ENCODE results near the gene RIPPLY3.

DNA sequence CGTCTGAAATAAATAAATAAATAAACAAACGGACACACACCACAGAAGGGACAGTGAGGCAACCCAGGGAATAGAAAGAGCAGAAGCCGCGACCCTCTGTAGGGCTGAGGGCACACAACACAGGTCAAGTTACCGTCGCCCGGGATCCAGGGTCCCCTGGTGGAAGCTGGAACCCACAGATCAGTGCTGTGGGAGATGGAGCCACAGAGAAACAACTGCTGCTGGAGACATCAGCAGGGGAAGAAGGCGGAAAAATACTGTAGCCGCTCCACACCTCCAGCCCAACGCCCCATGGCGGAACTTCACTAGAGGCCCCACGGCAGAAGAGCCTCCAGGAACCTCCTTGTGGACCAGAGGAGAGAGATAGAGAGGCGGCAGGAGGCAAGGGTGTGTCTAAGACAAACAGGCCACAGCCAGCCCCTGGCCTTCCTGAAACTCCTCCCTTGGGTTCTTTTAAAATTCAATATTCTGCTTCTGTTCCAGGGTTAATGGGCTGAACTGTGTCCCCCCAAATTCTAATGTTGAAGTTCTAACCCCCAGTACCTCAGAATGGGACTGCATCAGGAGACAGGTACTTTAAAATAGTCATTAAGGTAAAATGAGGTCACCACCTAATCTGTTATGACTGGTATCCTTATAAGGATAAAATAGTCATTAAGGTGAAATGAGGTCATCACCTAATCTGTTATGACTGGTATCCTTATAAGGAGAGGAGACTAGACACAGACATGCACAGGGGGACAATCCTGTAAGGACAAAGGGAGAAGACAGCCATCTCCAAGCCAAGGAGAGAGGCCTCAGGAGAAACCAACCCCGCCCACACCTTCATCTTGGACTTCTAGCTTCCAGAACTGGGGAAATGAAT is 32.3 kb upstream of the RIPPLY3 start:
- TF ChIP-seq EGR1 (IDR thresholded peaks at IDR 0.05; ENCODE audit: low read depth in 2 of 2): no peak
- TF ChIP-seq SP1 (IDR thresholded peaks at IDR 0.05): no peak
- TF ChIP-seq, protein P1, sequence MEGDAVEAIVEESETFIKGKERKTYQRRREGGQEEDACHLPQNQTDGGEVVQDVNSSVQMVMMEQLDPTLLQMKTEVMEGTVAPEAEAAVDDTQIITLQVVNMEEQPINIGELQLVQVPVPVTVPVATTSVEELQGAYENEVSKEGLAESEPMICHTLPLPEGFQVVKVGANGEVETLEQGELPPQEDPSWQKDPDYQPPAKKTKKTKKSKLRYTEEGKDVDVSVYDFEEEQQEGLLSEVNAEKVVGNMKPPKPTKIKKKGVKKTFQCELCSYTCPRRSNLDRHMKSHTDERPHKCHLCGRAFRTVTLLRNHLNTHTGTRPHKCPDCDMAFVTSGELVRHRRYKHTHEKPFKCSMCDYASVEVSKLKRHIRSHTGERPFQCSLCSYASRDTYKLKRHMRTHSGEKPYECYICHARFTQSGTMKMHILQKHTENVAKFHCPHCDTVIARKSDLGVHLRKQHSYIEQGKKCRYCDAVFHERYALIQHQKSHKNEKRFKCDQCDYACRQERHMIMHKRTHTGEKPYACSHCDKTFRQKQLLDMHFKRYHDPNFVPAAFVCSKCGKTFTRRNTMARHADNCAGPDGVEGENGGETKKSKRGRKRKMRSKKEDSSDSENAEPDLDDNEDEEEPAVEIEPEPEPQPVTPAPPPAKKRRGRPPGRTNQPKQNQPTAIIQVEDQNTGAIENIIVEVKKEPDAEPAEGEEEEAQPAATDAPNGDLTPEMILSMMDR (IDR thresholded peaks at IDR 0.05; ENCODE audit: low read depth, low read length, missing input control): no peak
- TF ChIP-seq, protein P2, sequence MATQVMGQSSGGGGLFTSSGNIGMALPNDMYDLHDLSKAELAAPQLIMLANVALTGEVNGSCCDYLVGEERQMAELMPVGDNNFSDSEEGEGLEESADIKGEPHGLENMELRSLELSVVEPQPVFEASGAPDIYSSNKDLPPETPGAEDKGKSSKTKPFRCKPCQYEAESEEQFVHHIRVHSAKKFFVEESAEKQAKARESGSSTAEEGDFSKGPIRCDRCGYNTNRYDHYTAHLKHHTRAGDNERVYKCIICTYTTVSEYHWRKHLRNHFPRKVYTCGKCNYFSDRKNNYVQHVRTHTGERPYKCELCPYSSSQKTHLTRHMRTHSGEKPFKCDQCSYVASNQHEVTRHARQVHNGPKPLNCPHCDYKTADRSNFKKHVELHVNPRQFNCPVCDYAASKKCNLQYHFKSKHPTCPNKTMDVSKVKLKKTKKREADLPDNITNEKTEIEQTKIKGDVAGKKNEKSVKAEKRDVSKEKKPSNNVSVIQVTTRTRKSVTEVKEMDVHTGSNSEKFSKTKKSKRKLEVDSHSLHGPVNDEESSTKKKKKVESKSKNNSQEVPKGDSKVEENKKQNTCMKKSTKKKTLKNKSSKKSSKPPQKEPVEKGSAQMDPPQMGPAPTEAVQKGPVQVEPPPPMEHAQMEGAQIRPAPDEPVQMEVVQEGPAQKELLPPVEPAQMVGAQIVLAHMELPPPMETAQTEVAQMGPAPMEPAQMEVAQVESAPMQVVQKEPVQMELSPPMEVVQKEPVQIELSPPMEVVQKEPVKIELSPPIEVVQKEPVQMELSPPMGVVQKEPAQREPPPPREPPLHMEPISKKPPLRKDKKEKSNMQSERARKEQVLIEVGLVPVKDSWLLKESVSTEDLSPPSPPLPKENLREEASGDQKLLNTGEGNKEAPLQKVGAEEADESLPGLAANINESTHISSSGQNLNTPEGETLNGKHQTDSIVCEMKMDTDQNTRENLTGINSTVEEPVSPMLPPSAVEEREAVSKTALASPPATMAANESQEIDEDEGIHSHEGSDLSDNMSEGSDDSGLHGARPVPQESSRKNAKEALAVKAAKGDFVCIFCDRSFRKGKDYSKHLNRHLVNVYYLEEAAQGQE (IDR thresholded peaks at IDR 0.05): no peak
- TF ChIP-seq, protein P3, sequence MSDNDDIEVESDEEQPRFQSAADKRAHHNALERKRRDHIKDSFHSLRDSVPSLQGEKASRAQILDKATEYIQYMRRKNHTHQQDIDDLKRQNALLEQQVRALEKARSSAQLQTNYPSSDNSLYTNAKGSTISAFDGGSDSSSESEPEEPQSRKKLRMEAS (IDR thresholded peaks at IDR 0.05): no peak
- TF ChIP-seq TAF1 (conservative IDR thresholded peaks at IDR 0.05): no peak
